Cerebellar nuclear complex (tissue), 1 donor: ENCODE results near the gene MSRB1.
"Not testable (repeated sequence)": the region's sequence is repeated elsewhere in the genome, so short reads cannot be mapped to it uniquely, and the experiment has no call there.

Source experiments
- DNase-seq, 2 experiments: peaks; one replicate each; lab custom pipeline; 2025; lab: John Stamatoyannopoulos, UW

The MSRB1 gene

GRCh38 chr16:1915732-1916639 lies 27.0 kb downstream of the MSRB1 start:
- no peak for DNase-seq

GRCh38 chr16:1914988-1915387 lies 28.0 kb downstream of the MSRB1 start:
- no peak for DNase-seq

- no peak for DNase-seq
Observed at GRCh38 chr16:1914084-1914608, 28.9 kb downstream of the MSRB1 start.

- DNase-seq: no peak
Observed at GRCh38 chr16:1913327-1914083, 29.5 kb downstream of the MSRB1 start.

- DNase-seq: no peak
Observed at GRCh38 chr16:1912215-1912543, 30.8 kb downstream of the MSRB1 start.

- no peak for DNase-seq
Observed at GRCh38 chr16:1911467-1912214, 31.4 kb downstream of the MSRB1 start.

- DNase-seq: no peak
Observed at GRCh38 chr16:1909561-1910231, 33.3 kb downstream of the MSRB1 start.

GRCh38 chr16:1908983-1909382 lies 34.0 kb downstream of the MSRB1 start:
- DNase-seq: no peak

GRCh38 chr16:1908184-1908583 lies 34.8 kb downstream of the MSRB1 start:
- no peak for DNase-seq

- DNase-seq: no peak
Observed at GRCh38 chr16:1907226-1907860, 35.7 kb downstream of the MSRB1 start.

- DNase-seq: no peak
Observed at GRCh38 chr16:1906846-1907165, 36.2 kb downstream of the MSRB1 start.

GRCh38 chr16:1906055-1906845 lies 36.7 kb downstream of the MSRB1 start:
- no peak for DNase-seq

GRCh38 chr16:1903845-1904840 lies 38.9 kb downstream of the MSRB1 start:
- no peak for DNase-seq

- no peak for DNase-seq
Observed at GRCh38 chr16:1903220-1903574, 39.8 kb downstream of the MSRB1 start.

- no peak for DNase-seq
Observed at GRCh38 chr16:1902547-1903219, 40.3 kb downstream of the MSRB1 start.

GRCh38 chr16:1900452-1900774 lies 42.6 kb downstream of the MSRB1 start:
- no peak for DNase-seq

- DNase-seq: no peak
Observed at GRCh38 chr16:1899641-1900451, 43.2 kb downstream of the MSRB1 start.

- DNase-seq: not testable (repeated sequence)
Observed at GRCh38 chr16:1897692-1898091, 45.3 kb downstream of the MSRB1 start.
